ENCODE measurements around the gene UBE2E2.

Gene UBE2E2

GRCh38 chr3:23629181-23629894, 426.2 kb downstream of the UBE2E2 start:
- Histone ChIP-seq H3K9ac (ENCODE audit: low read length) (no peak overlapping the region), H3K27ac (ENCODE audit: low read depth, low read length) (no peak overlapping the region), H3K4me1 (ENCODE audit: insufficient read depth, low read length) (no peaks in the 10 kb centered on the region), H3K4me3 (ENCODE audit: low read depth in 1 of 2, low read length in 2 of 2) (no peak overlapping the region), H3K36me3 (ENCODE audit: insufficient read depth, low read length) (no peaks in the 10 kb centered on the region), H3K9me3 (ENCODE audit: low read length) (no peaks in the 10 kb centered on the region), H3K27me3 (ENCODE audit: control insufficient read depth in 1 of 2, insufficient read depth in 2 of 2, low read length in 2 of 2) (no peaks in the 10 kb centered on the region)

DNA sequence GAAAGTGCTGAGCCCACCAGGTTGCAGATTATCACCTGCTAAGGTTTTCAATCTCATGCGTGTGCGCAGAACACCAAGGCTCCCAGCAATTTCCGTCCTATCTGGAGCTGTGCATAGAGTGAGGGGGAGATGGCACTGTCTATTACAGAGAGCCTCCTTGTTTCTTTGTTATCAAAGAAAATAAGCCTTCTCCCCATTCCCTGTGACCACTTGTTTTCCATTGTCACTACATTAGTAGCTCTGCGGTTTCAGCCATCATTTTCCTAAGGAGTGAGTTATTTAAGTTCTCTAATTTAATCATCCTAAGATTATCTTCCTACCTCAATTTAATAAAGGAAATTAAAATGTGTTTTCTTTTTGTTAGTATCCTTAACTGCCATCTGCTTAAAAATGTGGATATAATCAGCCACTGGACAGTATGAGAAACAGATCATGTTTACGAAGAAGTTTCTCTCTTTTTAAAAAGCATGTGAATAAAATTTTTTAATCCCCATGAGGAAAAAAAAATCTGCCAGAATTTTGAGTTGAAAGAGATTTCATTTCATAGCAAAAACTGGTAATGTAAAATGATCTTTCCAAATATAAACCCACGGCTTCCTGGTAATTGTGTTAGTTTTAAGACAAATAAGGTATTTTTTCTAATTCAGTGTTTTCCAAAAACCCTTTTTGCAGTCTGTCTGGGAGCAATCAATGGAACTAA, 430.3 kb downstream of the UBE2E2 start:
- Histone ChIP-seq H3K27ac (ENCODE audit: low read depth, low read length) (no peak overlapping the region), H3K4me1 (ENCODE audit: insufficient read depth, low read length) (no peaks in the 10 kb centered on the region), H3K36me3 (ENCODE audit: insufficient read depth, low read length) (no peaks in the 10 kb centered on the region), H3K9ac (ENCODE audit: low read length) (no peak overlapping the region), H3K27me3 (ENCODE audit: control insufficient read depth in 1 of 2, insufficient read depth in 2 of 2, low read length in 2 of 2) (no peaks in the 10 kb centered on the region), H3K9me3 (ENCODE audit: low read length) (peaks cover 3% of the 10 kb centered on the region), H3K4me3 (ENCODE audit: low read depth in 1 of 2, low read length in 2 of 2) (no peak overlapping the region)

- H3K4me3 ChIP-seq (ENCODE audit: low read depth in 1 of 2, low read length in 2 of 2), result no peak overlapping the region
- no peaks in the 10 kb centered on the region for H3K27me3 ChIP-seq (ENCODE audit: control insufficient read depth in 1 of 2, insufficient read depth in 2 of 2, low read length in 2 of 2)
These were observed 434.2 kb downstream of the UBE2E2 start for GRCh38 chr3:23637339-23637738.

DNA sequence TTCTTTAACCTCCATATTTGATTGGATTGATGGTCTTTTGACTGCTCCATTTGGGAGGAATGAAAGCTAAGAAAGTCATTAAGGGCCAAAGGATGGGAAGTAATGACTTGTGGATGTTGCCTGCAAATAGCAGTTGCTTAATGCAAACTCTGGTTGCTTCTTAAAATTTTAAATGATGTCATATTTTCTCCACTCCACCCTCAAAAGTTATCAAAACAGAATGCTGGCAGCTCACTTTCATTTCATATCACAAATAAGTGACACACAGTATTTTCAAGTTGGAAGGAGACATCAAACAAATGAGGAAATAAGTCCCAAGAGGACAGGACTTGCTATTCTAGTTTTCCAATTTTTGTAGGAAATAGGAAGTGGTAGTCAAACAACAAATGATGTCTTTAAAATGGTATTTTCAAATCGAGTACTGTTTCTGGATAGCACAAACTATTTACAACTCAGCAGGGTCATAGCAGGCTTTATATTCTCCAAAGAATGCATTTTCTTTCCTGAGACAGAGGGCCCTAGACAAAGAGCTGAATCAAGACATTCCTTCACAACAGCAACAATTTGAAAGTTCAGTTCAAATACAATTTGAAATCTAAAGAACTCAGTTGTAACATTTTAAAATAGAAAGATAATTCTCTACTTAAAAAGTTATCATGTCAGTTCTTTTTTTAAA, 437.5 kb downstream of the UBE2E2 start:
- H3K4me1 ChIP-seq (ENCODE audit: insufficient read depth, low read length), result no peaks in the 10 kb centered on the region
- no peaks in the 10 kb centered on the region for H3K27me3 ChIP-seq (ENCODE audit: control insufficient read depth in 1 of 2, insufficient read depth in 2 of 2, low read length in 2 of 2)
- no peaks in the 10 kb centered on the region for H3K36me3 ChIP-seq (ENCODE audit: insufficient read depth, low read length)
- H3K4me3 ChIP-seq (ENCODE audit: low read depth in 1 of 2, low read length in 2 of 2), result no peak overlapping the region
- H3K9ac ChIP-seq (ENCODE audit: low read length), result no peak overlapping the region
- H3K9me3 ChIP-seq (ENCODE audit: low read length), result peaks cover 3% of the 10 kb centered on the region
- no peak overlapping the region for H3K27ac ChIP-seq (ENCODE audit: low read depth, low read length)

More at GRCh38 chr3:23637339-23637738, 434.2 kb downstream of the UBE2E2 start:
- no peaks in the 10 kb centered on the region for H3K4me1 ChIP-seq (ENCODE audit: insufficient read depth, low read length)
- peaks cover 3% of the 10 kb centered on the region for H3K9me3 ChIP-seq (ENCODE audit: low read length)
- H3K27ac ChIP-seq (ENCODE audit: low read depth, low read length), result no peak overlapping the region
- no peaks in the 10 kb centered on the region for H3K36me3 ChIP-seq (ENCODE audit: insufficient read depth, low read length)
- H3K9ac ChIP-seq (ENCODE audit: low read length), result no peak overlapping the region

Data from muscle layer of colon (tissue), 2 donors.